HEK293T (cell line): ENCODE data around the gene ZNF605.

ENCODE experiments used
- CTBP1 ChIP-seq: fragments of 450-650 bp; IDR thresholded peaks from 2 replicates; pipeline ENCODE4 v1.6.1; 2016; ENCODE audit warnings: borderline replicate concordance
- ELF4 ChIP-seq: fragments of 450-650 bp; IDR thresholded peaks from 2 replicates; pipeline ENCODE4 v1.6.1; 2017; ENCODE audit warnings: antibody characterized with exemption
- FOXA1 ChIP-seq: fragments of 450-650 bp; IDR thresholded peaks from 2 replicates; pipeline ENCODE4 v1.6.1; 2016; ENCODE audit warnings: mild to moderate bottlenecking
- NFRKB ChIP-seq: fragments of 450-650 bp; IDR thresholded peaks from 2 replicates; pipeline ENCODE4 v1.6.1; 2016; ENCODE audit warnings: mild to moderate bottlenecking, moderate library complexity
- TARDBP ChIP-seq: fragments of 450-650 bp; IDR thresholded peaks from 2 replicates; pipeline ENCODE4 v1.6.1; 2016
- TF ChIP-seq, protein P1 (sequence below): fragments of 450-650 bp; IDR thresholded peaks from 2 replicates; pipeline ENCODE4 v1.6.1; 2016

- TF ChIP-seq NFRKB = no peak
- no peak for TF ChIP-seq FOXA1
- no peak for TF ChIP-seq CTBP1
- no peak for TF ChIP-seq ELF4
- TF ChIP-seq, protein P1, sequence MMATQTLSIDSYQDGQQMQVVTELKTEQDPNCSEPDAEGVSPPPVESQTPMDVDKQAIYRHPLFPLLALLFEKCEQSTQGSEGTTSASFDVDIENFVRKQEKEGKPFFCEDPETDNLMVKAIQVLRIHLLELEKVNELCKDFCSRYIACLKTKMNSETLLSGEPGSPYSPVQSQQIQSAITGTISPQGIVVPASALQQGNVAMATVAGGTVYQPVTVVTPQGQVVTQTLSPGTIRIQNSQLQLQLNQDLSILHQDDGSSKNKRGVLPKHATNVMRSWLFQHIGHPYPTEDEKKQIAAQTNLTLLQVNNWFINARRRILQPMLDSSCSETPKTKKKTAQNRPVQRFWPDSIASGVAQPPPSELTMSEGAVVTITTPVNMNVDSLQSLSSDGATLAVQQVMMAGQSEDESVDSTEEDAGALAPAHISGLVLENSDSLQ = no peak
- no peak for TF ChIP-seq TARDBP
Measured at GRCh38 chr12:132869551-132869950, 86.6 kb downstream of the ZNF605 start.
